K562 (cell line): ENCODE data around the gene PRND. TPM values are rescaled to one million over a fixed set of nuclear protein-coding genes. Genes with fewer than 3 reads are reported as not detected.

Experiments used
- BRF2 ChIP-seq: IDR thresholded peaks from 3 replicates; pipeline ENCODE4 v1.6.1; 2011; ENCODE audit warnings: borderline replicate concordance, mild to moderate bottlenecking; ENCODE audit not compliant: insufficient read length, insufficient read depth
- CREB3 ChIP-seq: fragments of 450-650 bp; conservative IDR thresholded peaks from 2 replicates; pipeline ENCODE4 v1.6.1; 2016; ENCODE audit warnings: missing genetic modification characterization, low read depth, mild to moderate bottlenecking, missing compliant biosample characterization, moderate library complexity
- GMEB1 ChIP-seq: fragments of 250-450 bp; sonication (Bioruptor Pico); IDR thresholded peaks from 2 replicates; pipeline ENCODE4 v1.4.0; 2020; ENCODE audit warnings: mild to moderate bottlenecking
- HDAC8 ChIP-seq: fragments of 450-650 bp; IDR thresholded peaks from 2 replicates; pipeline ENCODE4 v1.6.1; 2016; ENCODE audit warnings: mild to moderate bottlenecking, missing genetic modification characterization, moderate library complexity, missing compliant biosample characterization
- HLTF ChIP-seq: fragments of 450-650 bp; IDR thresholded peaks from 2 replicates; pipeline ENCODE4 v1.6.1; 2016
- HMG20B ChIP-seq: fragments of 250-450 bp; sonication (Bioruptor Pico); IDR thresholded peaks from 2 replicates; pipeline ENCODE4 v1.5.0; 2021; ENCODE audit warnings: mild to moderate bottlenecking
- HNRNPH1 ChIP-seq: fragments of 200-400 bp; formaldehyde crosslinking; optimal IDR thresholded peaks from 2 replicates; pipeline ENCODE3; 2017; ENCODE audit warnings: low read depth, mild to moderate bottlenecking, low read length, moderate library complexity
- KDM1A ChIP-seq, 2 experiments: fragments of 450-650 bp; IDR thresholded peaks; 2 replicates each; pipeline ENCODE4 v1.6.1; 2016; ENCODE audit warnings: mild to moderate bottlenecking in 2 of 2
- MXI1 ChIP-seq: IDR thresholded peaks from 2 replicates; pipeline ENCODE4 v1.6.1; 2011; ENCODE audit warnings: low read depth, mild to moderate bottlenecking, improper control_type of control experiment, low read length
- MYBL2 ChIP-seq, 2 experiments: fragments of 450-650 bp in 1 of 2; sonication (generic) in 1 of 2; formaldehyde crosslinking in 1 of 2; IDR thresholded peaks; 2 replicates each; pipeline versions ENCODE4 v1.6.1 to v1.8.1; 2017 to 2022; ENCODE audit warnings: borderline replicate concordance in 1 of 2, inconsistent platforms in 1 of 2, low read depth in 1 of 2, mild to moderate bottlenecking in 1 of 2, missing genetic modification reagents in 1 of 2, moderate library complexity in 1 of 2
- NFYB ChIP-seq: IDR thresholded peaks from 2 replicates; pipeline ENCODE4 v1.6.1; 2011; ENCODE audit warnings: mild to moderate bottlenecking, moderate library complexity; ENCODE audit not compliant: insufficient read length; ENCODE audit errors: extremely low read depth
- NR0B1 ChIP-seq: fragments of 450-650 bp; IDR thresholded peaks from one replicate; pipeline ENCODE4 v1.6.1; 2018; ENCODE audit warnings: mild to moderate bottlenecking, moderate library complexity; ENCODE audit not compliant: partially characterized antibody
- RBM14 ChIP-seq: fragments of 200-400 bp; formaldehyde crosslinking; IDR thresholded peaks from 2 replicates; pipeline ENCODE4 v1.6.1; 2018; ENCODE audit warnings: low read depth, mild to moderate bottlenecking, low read length, moderate library complexity, borderline replicate concordance; ENCODE audit not compliant: insufficient read depth
- STAT6 ChIP-seq: sonication (generic); formaldehyde crosslinking; IDR thresholded peaks from 2 replicates; pipeline ENCODE4 v1.8.1; 2023; ENCODE audit warnings: mild to moderate bottlenecking, missing genetic modification reagents
- TCF15 ChIP-seq: fragments of 250-450 bp; sonication (Bioruptor Pico); IDR thresholded peaks from 2 replicates; pipeline ENCODE4 v1.8.0; 2022; ENCODE audit warnings: moderate library complexity, mild to moderate bottlenecking, inconsistent platforms
- ZBTB7A ChIP-seq: IDR thresholded peaks from 2 replicates; pipeline ENCODE4 v1.6.1; 2011; ENCODE audit warnings: low read depth, mild to moderate bottlenecking, low read length, moderate library complexity, borderline replicate concordance; ENCODE audit not compliant: control insufficient read depth
- ZC3H11A ChIP-seq: IDR thresholded peaks from 2 replicates; pipeline ENCODE4 v1.6.1; 2012; ENCODE audit warnings: low read depth, low read length, improper control_type of control experiment
- ZNF253 ChIP-seq: fragments of 250-450 bp; sonication (Bioruptor Pico); conservative IDR thresholded peaks from 2 replicates; pipeline ENCODE4 v1.6.1; 2021; ENCODE audit warnings: mild to moderate bottlenecking
- ZNF77 ChIP-seq: fragments of 250-450 bp; sonication (Bioruptor Pico); IDR thresholded peaks from 2 replicates; pipeline ENCODE4 v1.5.0; 2020
- polyA plus RNA-seq, 8 experiments: library from polyadenylated mRNA; depleted of rRNA in 4 of 8; stranded (reverse) in 5 of 8; unstranded in 3 of 8; fragments of >200 nt; fragmentation: Nextera tagmentation in 2 of 8; fragmentation: Illumina TruSeq in 1 of 8; extraction: Ambion mirVana in 2 of 8; extraction: Trizol in 1 of 8; gene quantifications; 2 replicates each; pipeline versions ENCODE4 v1.2.1 to v1.2.3, GENCODE V29; 2011 to 2014; ENCODE audit warnings: inconsistent platforms in 1 of 8, missing spikeins in 1 of 8
- total RNA-seq, 7 experiments: library from RNA; depleted of rRNA in 6 of 7; stranded (reverse); fragments of >200 nt in 6 of 7; fragmentation: Illumina TruSeq in 2 of 7; extraction: Trizol in 2 of 7; gene quantifications; 2 replicates each; pipeline versions ENCODE4 v1.2.1 to v1.2.3, GENCODE V29; 2011 to 2021; ENCODE audit warnings: low replicate concordance in 1 of 7

Gene PRND
- total and polyA plus RNA-seq, 9 of the 15 experiments (the other 6 are each of a cell fraction or from before 2014, with no cell fraction given), result not detected

GRCh38 chr20:4673371-4674001 lies 48.2 kb upstream of the PRND start (continued):
- TF ChIP-seq MXI1, result peak; percentile 29; the same call in 1 of the 2 replicates
- no peak for TF ChIP-seq ZNF77 (CRISPR knock-in tag)
- TF ChIP-seq KDM1A (IDR thresholded peaks at IDR 0.05), result peak; percentile 83 to 88
- no peak for TF ChIP-seq RBM14
- TF ChIP-seq HLTF, result 0 out of 2 replicates have a peak, but pooled peaks have one; percentile 37
- no peak for TF ChIP-seq ZC3H11A
- TF ChIP-seq BRF2, result no peak
- TF ChIP-seq HMG20B (CRISPR knock-in tag), result no peak
- TF ChIP-seq CREB3, result no peak
- TF ChIP-seq GMEB1, result no peak
- TF ChIP-seq ZBTB7A, result no peak
- no peak for TF ChIP-seq NR0B1
- TF ChIP-seq HDAC8 (tag), result no peak
- no peak for TF ChIP-seq NFYB
- no peak for TF ChIP-seq MYBL2 (IDR thresholded peaks at IDR 0.05; ENCODE audit: low read depth)
- TF ChIP-seq MYBL2 (CRISPR knock-in tag; IDR thresholded peaks at IDR 0.05; ENCODE audit: borderline replicate concordance), result no peak
- TF ChIP-seq HNRNPH1, result no peak
- no peak for TF ChIP-seq TCF15 (CRISPR knock-in tag)
- TF ChIP-seq STAT6 (CRISPR knock-in tag), result no peak
- no peak for TF ChIP-seq ZNF253 (CRISPR knock-in tag)
